Measurements from ENCODE around the gene TMEM214. TPM values are rescaled to one million over a fixed set of nuclear protein-coding genes. Genes with fewer than 3 reads are reported as not detected.

The TMEM214 gene
- total and polyA plus RNA-seq, 2 donors from 2014 or later = 50.5 to 74.8 TPM

- FAIRE-seq (no peak), DNase-seq (no peak)
- intact Hi-C loops (cut with DNase I) = no loop called here
- no peak overlapping the region for H3K27ac ChIP-seq (ENCODE audit: low read depth in 2 of 2, low read length in 2 of 2)
- H3K4me3 ChIP-seq (ENCODE audit: low read length in 3 of 3) = no peak overlapping the region
- H3K36me3 ChIP-seq (ENCODE audit: control insufficient read depth in 2 of 3, insufficient read depth in 3 of 3, low read length in 3 of 3) = peaks cover 0 to 17% (median 14%) of the 10 kb centered on the region in 3 donors
- H3K4me1 ChIP-seq (ENCODE audit: control insufficient read depth in 2 of 3, insufficient read depth in 2 of 3, low read depth in 1 of 3, low read length in 3 of 3) = peaks cover 0 to 7% (median 6%) of the 10 kb centered on the region in 3 donors
- no peak overlapping the region for H3K9ac ChIP-seq (ENCODE audit: low read length in 3 of 3)
- H3K27me3 ChIP-seq (ENCODE audit: control insufficient read depth, insufficient read depth, low read length) = no peaks in the 10 kb centered on the region
- H3K9me3 ChIP-seq (ENCODE audit: control insufficient read depth in 2 of 3, insufficient read depth in 1 of 3, low read length in 3 of 3) = no peaks in the 10 kb centered on the region
- no peak for TF ChIP-seq CTCF (IDR thresholded peaks at IDR 0.05; ENCODE audit: borderline replicate concordance, extremely low read depth, insufficient read depth)
These were observed 9.0 kb upstream of the TMEM214 start for GRCh38 chr2:27023740-27024139.

GRCh38 chr2:27024188-27024587 is 8.6 kb upstream of the TMEM214 start:
- Histone ChIP-seq H3K4me1 (ENCODE audit: control insufficient read depth in 2 of 3, insufficient read depth in 2 of 3, low read depth in 1 of 3, low read length in 3 of 3) (peaks cover 0 to 7% (median 6%) of the 10 kb centered on the region in 3 donors), H3K27ac (ENCODE audit: low read depth in 2 of 2, low read length in 2 of 2) (no peak overlapping the region), H3K36me3 (ENCODE audit: control insufficient read depth in 2 of 3, insufficient read depth in 3 of 3, low read length in 3 of 3) (peaks cover 0 to 17% (median 14%) of the 10 kb centered on the region in 3 donors), H3K9ac (ENCODE audit: low read length in 3 of 3) (no peak overlapping the region), H3K27me3 (ENCODE audit: control insufficient read depth, insufficient read depth, low read length) (no peaks in the 10 kb centered on the region), H3K4me3 (ENCODE audit: low read length in 3 of 3) (no peak overlapping the region), H3K9me3 (ENCODE audit: control insufficient read depth in 2 of 3, insufficient read depth in 1 of 3, low read length in 3 of 3) (no peaks in the 10 kb centered on the region)
- no peak for DNase-seq
- TF ChIP-seq CTCF (IDR thresholded peaks at IDR 0.05; ENCODE audit: borderline replicate concordance, extremely low read depth, insufficient read depth) = no peak
- intact Hi-C loops (cut with DNase I) = no loop called here
- no peak for FAIRE-seq

GRCh38 chr2:27024812-27025211 is 8.0 kb upstream of the TMEM214 start:
- Histone ChIP-seq H3K4me3 (ENCODE audit: low read length in 3 of 3) (no peak overlapping the region), H3K9ac (ENCODE audit: low read length in 3 of 3) (no peak overlapping the region), H3K9me3 (ENCODE audit: control insufficient read depth in 2 of 3, insufficient read depth in 1 of 3, low read length in 3 of 3) (no peaks in the 10 kb centered on the region), H3K4me1 (ENCODE audit: control insufficient read depth in 2 of 3, insufficient read depth in 2 of 3, low read depth in 1 of 3, low read length in 3 of 3) (peaks cover 0 to 7% (median 4%) of the 10 kb centered on the region in 3 donors), H3K36me3 (ENCODE audit: control insufficient read depth in 2 of 3, insufficient read depth in 3 of 3, low read length in 3 of 3) (peaks cover 0 to 17% (median 14%) of the 10 kb centered on the region in 3 donors), H3K27me3 (ENCODE audit: control insufficient read depth, insufficient read depth, low read length) (no peaks in the 10 kb centered on the region), H3K27ac (ENCODE audit: low read depth in 2 of 2, low read length in 2 of 2) (no peak overlapping the region)
- TF ChIP-seq CTCF (IDR thresholded peaks at IDR 0.05; ENCODE audit: borderline replicate concordance, extremely low read depth, insufficient read depth) = no peak
- FAIRE-seq (no peak), DNase-seq (no peak)
- intact Hi-C loops (cut with DNase I) = no loop called here

- intact Hi-C loops (cut with DNase I) = no loop called here
- Histone ChIP-seq H3K4me3 (ENCODE audit: low read length in 3 of 3) (no peak overlapping the region), H3K4me1 (ENCODE audit: control insufficient read depth in 2 of 3, insufficient read depth in 2 of 3, low read depth in 1 of 3, low read length in 3 of 3) (peaks cover 0 to 7% (median 3%) of the 10 kb centered on the region in 3 donors), H3K36me3 (ENCODE audit: control insufficient read depth in 2 of 3, insufficient read depth in 3 of 3, low read length in 3 of 3) (peaks cover 0 to 17% (median 14%) of the 10 kb centered on the region in 3 donors), H3K27ac (ENCODE audit: low read depth in 2 of 2, low read length in 2 of 2) (no peak overlapping the region), H3K9ac (ENCODE audit: low read length in 3 of 3) (no peak overlapping the region), H3K9me3 (ENCODE audit: control insufficient read depth in 2 of 3, insufficient read depth in 1 of 3, low read length in 3 of 3) (no peaks in the 10 kb centered on the region), H3K27me3 (ENCODE audit: control insufficient read depth, insufficient read depth, low read length) (no peaks in the 10 kb centered on the region)
- DNase-seq (no peak), FAIRE-seq (no peak)
- no peak for TF ChIP-seq CTCF (IDR thresholded peaks at IDR 0.05; ENCODE audit: borderline replicate concordance, extremely low read depth, insufficient read depth)
These were observed 7.4 kb upstream of the TMEM214 start for GRCh38 chr2:27025281-27025800.
